ENCODE results near the gene ELOVL2. TPM values are rescaled to one million over a fixed set of nuclear protein-coding genes. Genes with fewer than 3 reads are reported as not detected.

Gene ELOVL2
- total and polyA plus RNA-seq, 2 experiments from 2014 or later: 0.29 to 0.32 TPM

DNA sequence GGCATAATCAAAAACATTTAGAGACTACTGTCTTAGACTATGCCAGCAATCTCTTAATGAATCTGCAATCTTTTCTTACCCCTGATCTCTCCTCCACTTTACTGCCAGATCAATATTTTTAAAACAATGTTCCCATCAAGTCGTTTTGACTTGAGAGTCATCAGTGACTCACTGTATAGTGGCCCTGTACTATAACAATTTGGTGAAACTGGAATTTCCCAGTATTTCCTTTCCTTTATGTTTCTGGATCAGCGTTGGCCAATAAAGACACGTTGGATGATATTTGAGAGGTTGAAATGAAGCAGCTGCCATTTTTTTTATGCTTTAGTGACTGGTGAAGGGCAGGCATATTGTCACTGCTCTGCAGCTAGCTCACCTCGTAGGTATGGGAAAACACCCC lies 39.4 kb upstream of the ELOVL2 start:
- Histone ChIP-seq H3K9ac (no peak overlapping the region), H4K20me1 (ENCODE audit: insufficient read depth) (no peaks in the 10 kb centered on the region), H3K79me2 (ENCODE audit: insufficient read depth) (no peaks in the 10 kb centered on the region), H3K9me3 (ENCODE audit: low read depth) (no peaks in the 10 kb centered on the region), H3K9me2 (ENCODE audit: insufficient read depth) (no peaks in the 10 kb centered on the region), H3K27ac (no peak overlapping the region), H3K27me3 (replicated peaks; ENCODE audit: insufficient read depth) (no peaks in the 10 kb centered on the region), H3K36me3 (ENCODE audit: low read depth) (no peaks in the 10 kb centered on the region), H3F3A (ENCODE audit: insufficient read depth) (peaks cover 9% of the 10 kb centered on the region; the same call in 1 of the 2 replicates), H3K4me2 (ENCODE audit: unreplicated experiment) (no peak overlapping the region), H3K4me3 (no peak overlapping the region), H3K4me1 (ENCODE audit: insufficient read depth) (peaks cover 7% of the 10 kb centered on the region), H2AFZ (no peak overlapping the region)
- WGBS, 2 experiments (ENCODE audit: low coverage in 1 of 2, low lambda C conversion rate in 2 of 2, missing lambda C conversion rate in 2 of 2): 58 to 62% methylated on average over 4 of the region's 4 CpGs
- peak; percentile 19 for DNase-seq
- in situ Hi-C loops (cut with MboI): no loop called here
- no peak for TF ChIP-seq EZH2phosphoT487 (IDR thresholded peaks at IDR 0.05; ENCODE audit: insufficient read depth, low read depth)
- TF ChIP-seq EZH2 (IDR thresholded peaks at IDR 0.05; ENCODE audit: insufficient read depth, poor library complexity, severe bottlenecking): no peak

DNA sequence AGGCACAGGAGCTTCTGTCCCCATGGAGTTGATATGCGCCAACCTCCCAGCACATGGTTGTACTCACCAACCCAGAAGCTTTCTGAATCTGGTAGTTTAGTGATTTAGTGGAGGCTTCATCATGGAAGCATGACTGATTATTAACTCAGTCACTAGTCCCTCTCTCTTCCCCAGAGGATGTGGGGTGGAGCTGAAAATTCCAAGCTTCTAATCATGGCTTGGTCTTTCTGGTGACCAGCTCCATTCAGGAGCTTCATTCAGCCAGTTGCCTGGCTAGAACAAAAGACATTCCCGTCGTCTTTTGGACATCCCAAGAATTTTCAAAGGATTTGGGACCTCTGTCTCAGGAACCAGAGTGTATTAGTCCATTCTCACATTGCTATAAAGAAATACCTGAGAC lies 36.2 kb upstream of the ELOVL2 start:
- H2AFZ ChIP-seq: no peak overlapping the region
- H3K9ac ChIP-seq: no peak overlapping the region
- no peaks in the 10 kb centered on the region for H3K79me2 ChIP-seq (ENCODE audit: insufficient read depth)
- no peaks in the 10 kb centered on the region for H4K20me1 ChIP-seq (ENCODE audit: insufficient read depth)
- no peak overlapping the region for H3K4me3 ChIP-seq
- no peaks in the 10 kb centered on the region for H3K4me1 ChIP-seq (ENCODE audit: insufficient read depth)
- no peak overlapping the region for H3K27ac ChIP-seq
- DNase-seq: no peak
- 56 to 73% methylated on average over 3 of the region's 3 CpGs for WGBS, 2 experiments (ENCODE audit: low coverage in 1 of 2, low lambda C conversion rate in 2 of 2, missing lambda C conversion rate in 2 of 2)
- in situ Hi-C loops (cut with MboI): no loop called here
- no peaks in the 10 kb centered on the region for H3K9me2 ChIP-seq (ENCODE audit: insufficient read depth)
- no peaks in the 10 kb centered on the region for H3K27me3 ChIP-seq (replicated peaks; ENCODE audit: insufficient read depth)
- H3K36me3 ChIP-seq (ENCODE audit: low read depth): no peaks in the 10 kb centered on the region
- no peak overlapping the region for H3K4me2 ChIP-seq (ENCODE audit: unreplicated experiment)
- H3F3A ChIP-seq (ENCODE audit: insufficient read depth): no peaks in the 10 kb centered on the region
- TF ChIP-seq EZH2phosphoT487 (IDR thresholded peaks at IDR 0.05; ENCODE audit: insufficient read depth, low read depth): no peak
- no peak for TF ChIP-seq EZH2 (IDR thresholded peaks at IDR 0.05; ENCODE audit: insufficient read depth, poor library complexity, severe bottlenecking)
- H3K9me3 ChIP-seq (ENCODE audit: low read depth): no peaks in the 10 kb centered on the region

DNA sequence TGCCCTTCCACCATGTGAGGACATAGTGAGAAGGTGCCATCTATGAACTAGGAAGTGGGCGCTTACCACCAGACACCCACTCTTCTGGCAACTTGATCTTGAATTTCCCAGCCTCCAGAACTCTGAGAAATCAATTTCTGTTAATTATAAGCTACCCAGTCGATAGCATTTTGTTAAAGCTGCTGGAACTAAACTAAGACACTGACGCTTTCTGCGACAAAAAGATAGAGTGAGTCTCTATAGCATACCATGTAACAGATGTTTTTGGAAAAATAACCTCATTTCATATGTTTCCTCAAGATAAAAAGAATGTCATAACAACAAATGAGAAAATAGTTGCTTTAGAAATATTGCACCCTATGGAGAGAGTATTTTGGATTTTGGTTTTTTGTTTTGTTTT lies 34.2 kb upstream of the ELOVL2 start:
- Histone ChIP-seq H3K27ac (no peak overlapping the region), H3K36me3 (ENCODE audit: low read depth) (no peaks in the 10 kb centered on the region), H3K9ac (no peak overlapping the region), H3K4me1 (ENCODE audit: insufficient read depth) (no peaks in the 10 kb centered on the region), H2AFZ (no peak overlapping the region), H3F3A (ENCODE audit: insufficient read depth) (no peaks in the 10 kb centered on the region), H4K20me1 (ENCODE audit: insufficient read depth) (no peaks in the 10 kb centered on the region), H3K79me2 (ENCODE audit: insufficient read depth) (no peaks in the 10 kb centered on the region), H3K4me2 (ENCODE audit: unreplicated experiment) (no peak overlapping the region), H3K9me2 (ENCODE audit: insufficient read depth) (no peaks in the 10 kb centered on the region), H3K4me3 (no peak overlapping the region), H3K27me3 (replicated peaks; ENCODE audit: insufficient read depth) (no peaks in the 10 kb centered on the region), H3K9me3 (ENCODE audit: low read depth) (no peaks in the 10 kb centered on the region)
- WGBS, 2 experiments (ENCODE audit: low coverage in 1 of 2, low lambda C conversion rate in 2 of 2, missing lambda C conversion rate in 2 of 2): 81 to 83% methylated on average over 4 of the region's 4 CpGs
- no peak for DNase-seq
- TF ChIP-seq EZH2 (IDR thresholded peaks at IDR 0.05; ENCODE audit: insufficient read depth, poor library complexity, severe bottlenecking) (no peak), EZH2phosphoT487 (IDR thresholded peaks at IDR 0.05; ENCODE audit: insufficient read depth, low read depth) (no peak)
- in situ Hi-C loops (cut with MboI): no loop called here

DNA sequence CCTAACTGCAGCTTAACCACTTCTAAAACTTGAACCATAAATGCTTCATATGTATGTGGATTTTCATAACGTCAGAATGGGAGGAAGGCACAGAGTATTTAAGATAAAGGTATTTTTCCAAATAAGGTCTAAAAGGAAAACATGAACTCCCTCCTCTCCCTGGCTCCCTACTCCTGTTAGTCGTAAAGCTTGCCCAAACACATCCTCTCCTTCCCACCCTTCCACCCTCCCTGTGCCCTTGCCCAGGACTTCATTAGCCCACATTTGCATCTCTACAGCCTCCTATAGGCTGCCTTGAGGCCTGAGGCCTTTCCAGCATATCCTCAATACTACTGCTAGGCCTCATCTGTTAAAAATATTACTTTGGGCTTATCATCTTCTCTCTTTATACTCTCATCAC lies 32.4 kb upstream of the ELOVL2 start:
- H3K27ac ChIP-seq: no peak overlapping the region
- no peaks in the 10 kb centered on the region for H3K4me1 ChIP-seq (ENCODE audit: insufficient read depth)
- no peaks in the 10 kb centered on the region for H3K79me2 ChIP-seq (ENCODE audit: insufficient read depth)
- H3K4me3 ChIP-seq: no peak overlapping the region
- no peak for DNase-seq
- no peak for TF ChIP-seq EZH2phosphoT487 (IDR thresholded peaks at IDR 0.05; ENCODE audit: insufficient read depth, low read depth)
- no peak for TF ChIP-seq EZH2 (IDR thresholded peaks at IDR 0.05; ENCODE audit: insufficient read depth, poor library complexity, severe bottlenecking)
- no peak overlapping the region for H2AFZ ChIP-seq
- H4K20me1 ChIP-seq (ENCODE audit: insufficient read depth): no peaks in the 10 kb centered on the region
- H3F3A ChIP-seq (ENCODE audit: insufficient read depth): no peaks in the 10 kb centered on the region
- in situ Hi-C loops (cut with MboI): no loop called here
- no peak overlapping the region for H3K4me2 ChIP-seq (ENCODE audit: unreplicated experiment)
- 83% methylated on average over 2 of the region's 2 CpGs for WGBS, 2 experiments (ENCODE audit: low coverage in 1 of 2, low lambda C conversion rate in 2 of 2, missing lambda C conversion rate in 2 of 2)
- H3K9me2 ChIP-seq (ENCODE audit: insufficient read depth): no peaks in the 10 kb centered on the region
- no peaks in the 10 kb centered on the region for H3K27me3 ChIP-seq (replicated peaks; ENCODE audit: insufficient read depth)
- H3K36me3 ChIP-seq (ENCODE audit: low read depth): no peaks in the 10 kb centered on the region
- H3K9ac ChIP-seq: no peak overlapping the region
- H3K9me3 ChIP-seq (ENCODE audit: low read depth): no peaks in the 10 kb centered on the region

DNA sequence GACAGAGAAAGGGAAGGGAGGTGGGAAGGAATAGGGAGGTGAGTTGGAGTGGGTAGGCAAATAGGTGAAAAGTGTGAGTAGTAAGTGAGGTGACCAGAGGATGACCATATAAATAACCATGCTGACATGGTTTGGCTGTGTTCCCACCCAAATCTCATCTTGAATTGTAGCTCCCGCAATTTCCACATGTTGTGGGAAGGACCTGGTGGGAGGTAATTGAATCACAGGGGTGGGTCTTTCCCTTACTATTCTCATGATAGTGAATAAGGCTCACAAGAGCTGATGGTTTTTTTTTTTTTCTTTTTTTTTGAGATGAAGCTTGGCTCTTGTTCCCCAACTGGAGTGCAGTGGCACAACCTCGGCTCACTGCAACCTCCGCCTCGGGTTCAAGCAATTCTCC lies 28.0 kb upstream of the ELOVL2 start:
- no peak overlapping the region for H3K4me2 ChIP-seq (ENCODE audit: unreplicated experiment)
- TF ChIP-seq EZH2phosphoT487 (IDR thresholded peaks at IDR 0.05; ENCODE audit: insufficient read depth, low read depth) (no peak), EZH2 (IDR thresholded peaks at IDR 0.05; ENCODE audit: insufficient read depth, poor library complexity, severe bottlenecking) (no peak)
- no peaks in the 10 kb centered on the region for H4K20me1 ChIP-seq (ENCODE audit: insufficient read depth)
- no peak overlapping the region for H2AFZ ChIP-seq
- in situ Hi-C loops (cut with MboI): no loop called here
- H3K36me3 ChIP-seq (ENCODE audit: low read depth): no peaks in the 10 kb centered on the region
- no peaks in the 10 kb centered on the region for H3K27me3 ChIP-seq (replicated peaks; ENCODE audit: insufficient read depth)
- H3K9ac ChIP-seq: no peak overlapping the region
- H3K4me1 ChIP-seq (ENCODE audit: insufficient read depth): no peaks in the 10 kb centered on the region
- no peak overlapping the region for H3K27ac ChIP-seq
- H3F3A ChIP-seq (ENCODE audit: insufficient read depth): no peaks in the 10 kb centered on the region
- H3K79me2 ChIP-seq (ENCODE audit: insufficient read depth): no peaks in the 10 kb centered on the region
- 88 to 89% methylated on average over 4 of the region's 4 CpGs for WGBS, 2 experiments (ENCODE audit: low coverage in 1 of 2, low lambda C conversion rate in 2 of 2, missing lambda C conversion rate in 2 of 2)
- H3K9me3 ChIP-seq (ENCODE audit: low read depth): no peaks in the 10 kb centered on the region
- no peak overlapping the region for H3K4me3 ChIP-seq
- no peak for DNase-seq
- H3K9me2 ChIP-seq (ENCODE audit: insufficient read depth): no peaks in the 10 kb centered on the region

All from GM23248 (cell line).